Activated CD8-positive, alpha-beta T cell treated with anti-CD3 and anti-CD28 coated beads, Interleukin-2, amount 10 ng/mL, durations not matched to agents 7 days and 5 days (primary cell): Measurements from ENCODE around the gene PPP1R13B. TPM values are rescaled to one million over a fixed set of nuclear protein-coding genes. Genes with fewer than 3 reads are reported as not detected.
"Not testable (repeated sequence)": the region's sequence is repeated elsewhere in the genome, so short reads cannot be mapped to it uniquely, and the experiment has no call there.

Experiments used
- ATAC-seq: fragments of 150-1000 bp; cut with Tn5 transposase; one replicate; pipeline ENCODE4 v1.10.0; 2021; ENCODE audit warnings: moderate library complexity
- CTCF ChIA-PET: fragments of 350-600 bp; sonication (Branson Sonifier 250); formaldehyde crosslinking; loops from one replicate; lab custom pipeline; 2021; ENCODE audit warnings: antibody characterized with exemption; lab: Charles Lee
- POLR2A ChIA-PET: fragments of 350-600 bp; sonication (Branson Sonifier 250); formaldehyde crosslinking; loops from one replicate; lab custom pipeline; 2021; ENCODE audit warnings: antibody characterized with exemption; lab: Charles Lee
- DNase-seq: peaks from one replicate; pipeline ENCODE4 v3.0.0-alpha.2; 2020
- H3K27ac Mint-ChIP-seq: one replicate; pipeline ENCODE4 v1.8.0; 2021; ENCODE audit warnings: mild to moderate bottlenecking, mixed read lengths
- H3K27me3 Mint-ChIP-seq: one replicate; pipeline ENCODE4 v1.8.0; 2021; ENCODE audit warnings: low read depth, mixed read lengths
- H3K36me3 Mint-ChIP-seq: one replicate; pipeline ENCODE4 v1.8.0; 2021; ENCODE audit warnings: low read depth, mixed read lengths
- H3K4me1 Mint-ChIP-seq: one replicate; pipeline ENCODE4 v1.8.0; 2021; ENCODE audit warnings: low read depth, mixed read lengths
- H3K4me3 Mint-ChIP-seq: one replicate; pipeline ENCODE4 v1.8.0; 2021; ENCODE audit warnings: mild to moderate bottlenecking, mixed read lengths
- H3K9me3 Mint-ChIP-seq: one replicate; pipeline ENCODE4 v1.8.0; 2022; ENCODE audit warnings: mixed read lengths; ENCODE audit not compliant: insufficient read depth
- total RNA-seq, 2 experiments: library from RNA; stranded (reverse); gene quantifications; one replicate each; pipeline ENCODE4 v1.2.3, GENCODE V29; 2021

PPP1R13B gene, protein sequence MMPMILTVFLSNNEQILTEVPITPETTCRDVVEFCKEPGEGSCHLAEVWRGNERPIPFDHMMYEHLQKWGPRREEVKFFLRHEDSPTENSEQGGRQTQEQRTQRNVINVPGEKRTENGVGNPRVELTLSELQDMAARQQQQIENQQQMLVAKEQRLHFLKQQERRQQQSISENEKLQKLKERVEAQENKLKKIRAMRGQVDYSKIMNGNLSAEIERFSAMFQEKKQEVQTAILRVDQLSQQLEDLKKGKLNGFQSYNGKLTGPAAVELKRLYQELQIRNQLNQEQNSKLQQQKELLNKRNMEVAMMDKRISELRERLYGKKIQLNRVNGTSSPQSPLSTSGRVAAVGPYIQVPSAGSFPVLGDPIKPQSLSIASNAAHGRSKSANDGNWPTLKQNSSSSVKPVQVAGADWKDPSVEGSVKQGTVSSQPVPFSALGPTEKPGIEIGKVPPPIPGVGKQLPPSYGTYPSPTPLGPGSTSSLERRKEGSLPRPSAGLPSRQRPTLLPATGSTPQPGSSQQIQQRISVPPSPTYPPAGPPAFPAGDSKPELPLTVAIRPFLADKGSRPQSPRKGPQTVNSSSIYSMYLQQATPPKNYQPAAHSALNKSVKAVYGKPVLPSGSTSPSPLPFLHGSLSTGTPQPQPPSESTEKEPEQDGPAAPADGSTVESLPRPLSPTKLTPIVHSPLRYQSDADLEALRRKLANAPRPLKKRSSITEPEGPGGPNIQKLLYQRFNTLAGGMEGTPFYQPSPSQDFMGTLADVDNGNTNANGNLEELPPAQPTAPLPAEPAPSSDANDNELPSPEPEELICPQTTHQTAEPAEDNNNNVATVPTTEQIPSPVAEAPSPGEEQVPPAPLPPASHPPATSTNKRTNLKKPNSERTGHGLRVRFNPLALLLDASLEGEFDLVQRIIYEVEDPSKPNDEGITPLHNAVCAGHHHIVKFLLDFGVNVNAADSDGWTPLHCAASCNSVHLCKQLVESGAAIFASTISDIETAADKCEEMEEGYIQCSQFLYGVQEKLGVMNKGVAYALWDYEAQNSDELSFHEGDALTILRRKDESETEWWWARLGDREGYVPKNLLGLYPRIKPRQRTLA
- 10 to 100 TPM; 11.9 to 12.6 TPM for total RNA-seq

DNA sequence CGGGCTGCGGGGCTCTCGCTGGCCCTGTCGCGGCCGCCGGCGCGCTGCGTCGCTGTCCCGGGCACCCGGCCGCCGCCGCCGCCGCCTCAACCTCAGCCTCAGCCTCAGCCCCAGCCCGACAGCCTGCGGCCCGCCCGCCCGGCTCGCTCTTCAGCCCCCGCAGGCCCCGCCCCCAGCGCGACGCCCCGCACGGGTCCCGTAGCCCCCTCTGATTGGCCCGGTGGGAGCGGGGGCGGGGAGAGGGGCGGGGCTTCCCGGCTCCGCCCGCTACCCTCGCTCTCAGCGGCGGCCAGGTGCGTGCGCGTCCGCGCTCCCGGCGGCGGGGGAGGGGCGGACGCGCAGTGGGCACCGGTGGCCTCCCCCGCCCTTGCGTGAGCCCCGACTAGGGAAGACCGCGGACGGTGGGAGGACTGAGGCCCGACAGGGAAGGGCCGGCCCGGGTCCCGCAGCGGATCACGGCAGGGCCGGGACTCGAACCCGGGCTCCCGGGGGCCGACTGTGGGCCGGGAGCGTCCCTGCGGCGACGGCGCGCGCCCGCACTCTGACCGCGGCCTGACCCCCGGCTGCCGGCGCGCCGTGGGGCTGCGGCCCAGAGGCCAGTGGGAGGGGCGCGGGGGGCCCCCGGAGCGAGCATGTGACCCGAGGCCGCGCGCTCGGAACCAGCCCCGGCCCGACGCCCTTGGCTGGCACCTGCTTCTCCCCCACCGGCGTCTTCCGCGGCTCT is at the start of gene PPP1R13B:
Gene PPP1R13B, minus strand, starts transcription at position 125 of the 724 bp plus-strand sequence. CDS start 268 bp downstream, outside the sequence.
- POLR2A ChIA-PET = no interaction called here
- Mint-ChIP-seq H3K9me3 (no peaks in the 10 kb centered on the region), H3K36me3 (peaks cover 3% of the 10 kb centered on the region), H3K4me3 (peak within 1 kb of the TSS; percentile 78), H3K27ac (peak within 1 kb of the TSS; percentile 58), H3K4me1 (peaks cover 15% of the 10 kb centered on the region), H3K27me3 (peaks cover 25% of the 10 kb centered on the region)
- peak; percentile 97 for ATAC-seq
- CTCF ChIA-PET = no interaction called here
- DNase-seq = peak; percentile 93

DNA sequence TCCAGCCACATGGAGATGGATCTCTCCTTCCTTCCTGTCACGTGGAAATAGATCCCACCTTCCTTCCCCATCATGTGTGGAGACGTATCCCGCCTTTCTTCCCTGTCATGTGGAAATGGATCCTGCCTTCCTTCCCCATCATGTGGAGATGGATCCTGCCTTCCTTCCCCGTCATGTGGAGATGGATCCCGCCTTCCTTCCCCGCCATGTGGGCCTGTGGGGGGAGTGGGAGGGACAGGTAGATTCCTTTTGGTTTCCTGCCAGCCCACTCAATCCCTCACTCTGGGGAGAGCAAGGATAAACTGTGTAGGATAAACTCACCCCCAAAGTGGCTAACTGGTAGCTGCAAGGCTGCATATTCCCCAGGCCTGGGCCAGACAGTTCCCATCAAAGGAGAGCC is 49.2 kb upstream of the PPP1R13B start:
- Mint-ChIP-seq H3K27me3 (no peaks in the 10 kb centered on the region), H3K4me1 (peaks cover 3% of the 10 kb centered on the region), H3K36me3 (no peaks in the 10 kb centered on the region), H3K27ac (no peak overlapping the region), H3K4me3 (no peak overlapping the region), H3K9me3 (no peaks in the 10 kb centered on the region)
- no peak for ATAC-seq
- ChIA-PET POLR2A (no interaction called here), CTCF (no interaction called here)
- no peak for DNase-seq

DNA sequence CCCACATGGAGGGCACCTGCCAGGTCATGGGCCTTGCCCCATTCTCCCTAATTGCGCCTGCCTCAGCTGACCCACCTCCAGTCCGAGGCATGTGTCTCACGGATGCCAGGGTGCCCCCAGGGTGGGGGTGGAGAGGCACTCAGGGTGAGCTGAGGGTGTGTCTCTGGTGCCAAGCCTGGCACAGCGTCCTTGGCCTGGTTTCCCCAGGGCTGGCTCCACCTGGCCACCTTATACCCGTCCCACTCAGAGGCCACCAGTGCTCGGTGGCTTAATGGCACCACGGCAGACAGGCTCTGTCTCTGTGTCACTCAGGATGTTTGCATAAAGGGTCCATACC is 47.3 kb upstream of the PPP1R13B start:
- H3K36me3 Mint-ChIP-seq = no peaks in the 10 kb centered on the region
- CTCF ChIA-PET = no interaction called here
- no peak overlapping the region for H3K27ac Mint-ChIP-seq
- ATAC-seq (no peak), DNase-seq (no peak)
- no peaks in the 10 kb centered on the region for H3K4me1 Mint-ChIP-seq
- no peaks in the 10 kb centered on the region for H3K9me3 Mint-ChIP-seq
- H3K27me3 Mint-ChIP-seq = no peaks in the 10 kb centered on the region
- POLR2A ChIA-PET = no interaction called here
- no peak overlapping the region for H3K4me3 Mint-ChIP-seq

DNA sequence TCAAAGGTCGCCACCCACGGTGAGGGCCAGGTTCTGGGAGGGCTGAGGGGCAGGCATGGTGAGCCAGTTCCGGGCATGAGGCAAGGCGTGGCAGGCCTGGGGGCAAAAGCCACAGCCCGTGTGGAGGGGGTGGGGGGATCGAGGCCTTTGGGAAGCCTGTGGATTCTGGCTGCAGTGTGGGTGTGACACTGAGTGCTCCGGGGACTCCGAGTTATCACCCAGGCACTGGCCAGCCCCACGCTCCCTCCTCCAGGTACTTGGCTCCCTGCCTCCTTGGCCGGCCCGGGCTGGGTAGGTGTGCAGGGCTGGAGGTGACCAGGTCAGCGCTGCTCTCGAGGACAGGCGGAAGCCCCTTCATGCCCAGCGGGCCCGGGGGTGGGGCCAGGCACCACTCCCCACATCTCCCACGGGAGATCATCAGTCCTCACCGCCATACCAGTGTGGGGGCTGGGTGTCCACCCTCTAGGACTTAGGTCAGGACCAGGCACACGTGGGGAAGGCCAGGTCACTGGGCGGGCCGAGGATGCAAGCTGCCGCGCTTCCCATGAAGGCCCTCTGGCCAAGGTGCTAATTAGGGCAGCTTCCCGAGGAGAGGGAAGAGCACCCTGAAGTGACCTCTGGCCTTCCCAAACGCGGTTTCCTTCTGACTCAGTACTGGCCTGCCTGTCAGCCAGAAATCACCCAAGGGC is 46.8 kb upstream of the PPP1R13B start:
- CTCF ChIA-PET = no interaction called here
- H3K9me3 Mint-ChIP-seq = no peaks in the 10 kb centered on the region

DNA sequence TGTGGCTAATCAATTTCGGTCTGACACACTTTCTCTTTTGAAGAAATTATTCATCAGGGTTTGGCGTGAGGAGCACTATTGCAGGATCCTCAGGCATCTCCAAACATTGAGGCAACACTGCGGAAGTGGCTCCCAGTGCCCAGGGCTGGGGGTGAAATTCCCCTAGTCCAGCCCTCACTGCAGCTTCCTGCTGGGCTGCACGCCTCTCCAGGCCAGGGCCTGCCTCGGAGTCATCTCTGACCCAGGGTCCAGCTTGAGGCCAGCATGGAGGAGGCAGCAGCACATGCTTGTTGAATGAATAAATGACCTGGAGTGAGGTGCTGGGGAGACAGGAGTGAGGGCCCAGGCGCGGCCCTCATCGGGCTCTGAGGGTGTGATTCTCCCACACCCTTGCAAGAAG is 44.9 kb upstream of the PPP1R13B start:
- ChIA-PET CTCF (interaction anchor here (2.5 kb wide), 1 partner anchor 8 kb away, joined by 9 read pairs; no protein-coding TSS in a partner anchor), POLR2A (no interaction called here)
- no peak for DNase-seq
- no peaks in the 10 kb centered on the region for H3K9me3 Mint-ChIP-seq
- ATAC-seq = no peak
- no peaks in the 10 kb centered on the region for H3K4me1 Mint-ChIP-seq
- H3K36me3 Mint-ChIP-seq = no peaks in the 10 kb centered on the region
- no peak overlapping the region for H3K27ac Mint-ChIP-seq
- no peak overlapping the region for H3K4me3 Mint-ChIP-seq
- no peaks in the 10 kb centered on the region for H3K27me3 Mint-ChIP-seq

More for the DNA sequence above, 46.8 kb upstream of the PPP1R13B start:
- Mint-ChIP-seq H3K36me3 (no peaks in the 10 kb centered on the region), H3K4me3 (no peak overlapping the region), H3K27ac (no peak overlapping the region), H3K27me3 (no peaks in the 10 kb centered on the region), H3K4me1 (no peaks in the 10 kb centered on the region)
- ATAC-seq (no peak), DNase-seq (no peak)
- POLR2A ChIA-PET = no interaction called here

DNA sequence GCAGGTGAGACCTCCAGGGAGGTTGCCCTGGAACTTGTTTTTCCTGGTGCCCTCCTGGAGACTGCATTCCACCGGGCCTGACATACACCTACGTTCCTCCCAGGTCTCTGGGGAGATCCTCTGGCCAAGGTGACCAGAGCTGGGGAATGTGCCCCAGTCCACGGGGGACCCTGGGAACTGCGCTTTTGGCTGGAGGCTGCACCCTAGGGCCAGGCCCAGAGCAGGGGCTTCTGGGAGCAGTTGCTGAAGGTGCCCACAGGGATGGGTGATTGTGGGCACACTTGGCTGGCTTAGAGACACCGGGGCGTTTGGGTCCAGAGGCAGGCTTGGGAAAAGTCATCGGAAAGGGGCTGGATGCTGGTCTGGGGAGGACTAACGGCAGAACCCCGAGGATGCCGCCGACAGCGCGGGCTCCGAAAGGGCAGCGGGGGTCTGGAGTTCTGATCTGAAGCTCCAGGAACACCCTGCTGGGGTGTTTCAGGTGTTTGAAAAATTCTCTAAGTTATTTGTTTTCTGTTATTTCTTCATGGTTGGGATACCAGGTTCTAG is 44.4 kb upstream of the PPP1R13B start:
- Mint-ChIP-seq H3K4me1 (no peaks in the 10 kb centered on the region), H3K27me3 (no peaks in the 10 kb centered on the region), H3K36me3 (no peaks in the 10 kb centered on the region), H3K9me3 (no peaks in the 10 kb centered on the region), H3K4me3 (no peak overlapping the region), H3K27ac (no peak overlapping the region)
- ATAC-seq = no peak
- no peak for DNase-seq
- POLR2A ChIA-PET = no interaction called here
- CTCF ChIA-PET = interaction anchor here (2.5 kb wide), 1 partner anchor 9 kb away, joined by 9 read pairs; no protein-coding TSS in a partner anchor

DNA sequence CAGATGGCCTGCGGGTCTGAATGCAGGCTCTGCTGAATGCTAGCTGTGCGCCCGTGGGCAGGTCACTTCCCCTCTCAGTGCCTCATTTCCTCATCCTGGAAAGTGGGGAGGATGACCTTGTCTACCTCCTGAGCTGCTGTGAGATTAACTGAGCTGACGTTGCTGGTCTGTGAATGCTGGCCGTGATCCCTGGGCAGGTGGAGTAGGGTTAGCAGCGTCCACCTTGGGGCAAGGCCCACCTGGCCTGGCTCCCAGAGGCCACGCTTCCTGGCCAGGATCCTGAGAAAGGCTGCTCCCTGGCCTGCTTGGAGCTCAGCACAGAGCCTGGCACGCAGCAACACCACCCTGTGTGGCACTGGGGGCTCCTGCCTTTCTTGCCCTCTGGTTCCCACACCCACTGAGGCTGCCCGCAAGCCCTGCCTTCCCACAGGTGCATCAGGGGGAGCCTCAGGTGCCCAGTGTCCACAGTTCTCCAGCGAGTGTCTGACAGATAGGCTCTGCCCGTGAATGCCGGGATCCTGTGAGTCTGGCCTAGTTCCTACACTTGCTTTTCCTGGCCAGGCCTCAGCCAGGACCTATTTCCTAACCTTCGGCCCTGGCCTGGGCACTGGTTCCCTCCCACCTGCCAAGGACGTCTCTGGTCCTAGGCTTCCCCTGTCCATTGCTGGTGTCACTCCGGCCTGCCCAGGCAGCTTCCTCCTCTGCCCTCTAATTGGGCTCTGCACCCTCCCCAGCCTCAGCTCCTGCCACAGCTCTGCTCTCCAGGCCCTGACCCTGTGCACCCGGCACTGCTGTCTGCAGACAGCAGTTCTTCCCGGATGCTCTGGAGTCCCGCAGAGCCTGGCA is 43.7 kb upstream of the PPP1R13B start:
- DNase-seq (no peak), ATAC-seq (no peak)
- Mint-ChIP-seq H3K4me1 (no peaks in the 10 kb centered on the region), H3K9me3 (no peaks in the 10 kb centered on the region), H3K36me3 (no peaks in the 10 kb centered on the region), H3K4me3 (no peak overlapping the region), H3K27ac (no peak overlapping the region), H3K27me3 (no peaks in the 10 kb centered on the region)
- ChIA-PET POLR2A (no interaction called here), CTCF (interaction anchor here (2.5 kb wide), 1 partner anchor 10 kb away, joined by 9 read pairs; no protein-coding TSS in a partner anchor)

DNA sequence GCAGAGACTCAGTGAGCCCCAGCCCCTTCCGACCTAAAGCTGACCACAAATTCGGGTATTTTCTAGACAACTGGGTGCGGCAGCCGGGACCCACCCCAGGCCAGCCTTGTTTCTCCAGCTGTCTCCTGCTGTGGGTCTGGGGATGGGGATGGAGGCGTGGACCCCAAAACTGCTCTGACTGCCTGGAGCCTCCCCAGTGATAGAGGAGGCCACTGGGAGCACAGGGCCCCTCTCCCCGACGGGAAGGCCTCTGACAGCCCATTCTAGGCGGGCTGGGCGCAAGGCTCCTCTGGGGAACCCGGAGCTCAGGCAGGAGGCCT is 42.6 kb upstream of the PPP1R13B start:
- ChIA-PET CTCF (interaction anchor here (2.5 kb wide), 1 partner anchor 11 kb away, joined by 9 read pairs; no protein-coding TSS in a partner anchor), POLR2A (interaction anchor here (0.6 kb wide), 1 partner anchor 92 kb away, joined by 3 read pairs; no protein-coding TSS in a partner anchor)
- H3K27me3 Mint-ChIP-seq = no peaks in the 10 kb centered on the region
- no peak for ATAC-seq
- H3K27ac Mint-ChIP-seq = no peak overlapping the region
- no peak for DNase-seq
- H3K36me3 Mint-ChIP-seq = no peaks in the 10 kb centered on the region
- H3K4me1 Mint-ChIP-seq = no peaks in the 10 kb centered on the region
- no peaks in the 10 kb centered on the region for H3K9me3 Mint-ChIP-seq
- no peak overlapping the region for H3K4me3 Mint-ChIP-seq

DNA sequence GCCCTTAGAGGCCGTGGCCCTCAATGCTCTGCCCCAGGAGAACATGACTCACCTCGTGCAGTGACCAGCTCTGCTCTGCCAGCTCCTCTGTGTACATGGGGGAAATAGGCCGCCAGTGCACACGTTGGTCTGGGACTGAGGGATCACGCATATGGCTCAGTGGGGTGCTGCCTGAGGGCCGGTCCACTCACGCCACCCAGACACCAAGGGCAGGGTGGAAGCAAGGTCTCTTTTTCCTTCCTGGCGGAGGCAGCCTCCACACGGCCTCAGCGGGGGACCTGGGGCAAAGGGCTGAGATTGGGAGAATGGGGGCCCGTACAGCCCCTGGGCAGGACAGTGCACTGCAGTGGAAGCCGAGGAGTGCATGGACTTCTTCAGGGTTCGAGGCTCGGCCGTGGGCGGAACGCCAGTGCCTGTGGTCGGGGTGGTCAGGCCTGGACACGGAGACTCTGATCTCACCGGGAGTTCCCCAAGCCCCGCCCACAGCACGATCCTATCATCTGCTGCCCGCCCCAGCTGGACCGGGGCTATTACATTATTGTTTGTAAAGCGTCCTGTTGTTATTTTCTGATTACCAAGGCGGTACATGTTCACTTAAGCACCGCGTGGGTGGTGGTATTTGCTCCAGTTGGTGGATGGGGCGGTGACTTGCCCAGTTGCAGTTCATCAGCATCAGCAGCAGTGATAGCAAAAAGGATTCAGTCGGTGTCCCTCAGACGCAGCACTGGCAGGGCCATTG is 42.1 kb upstream of the PPP1R13B start:
- no peak for DNase-seq
- ChIA-PET POLR2A (no interaction called here), CTCF (no interaction called here)
- H3K9me3 Mint-ChIP-seq = no peaks in the 10 kb centered on the region
- H3K27ac Mint-ChIP-seq = no peak overlapping the region
- no peak overlapping the region for H3K4me3 Mint-ChIP-seq
- H3K36me3 Mint-ChIP-seq = no peaks in the 10 kb centered on the region
- H3K27me3 Mint-ChIP-seq = no peaks in the 10 kb centered on the region
- no peak for ATAC-seq
- no peaks in the 10 kb centered on the region for H3K4me1 Mint-ChIP-seq

DNA sequence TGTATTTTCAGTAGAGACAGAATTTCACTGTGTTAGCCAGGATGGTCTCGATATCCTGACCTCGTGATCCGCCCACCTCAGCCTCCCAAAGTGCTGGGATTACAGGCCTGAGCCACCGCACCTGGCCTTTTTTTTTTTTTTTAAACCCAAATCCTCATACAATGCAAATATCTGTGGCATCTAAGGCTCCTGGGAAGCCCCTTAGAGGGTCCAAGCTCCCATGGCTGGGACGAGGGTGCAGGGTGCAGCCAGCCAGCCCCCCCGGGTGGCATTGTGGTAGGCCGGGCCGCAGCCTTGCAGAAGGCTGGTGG is 41.6 kb upstream of the PPP1R13B start:
- DNase-seq, POLR2A ChIA-PET, H3K36me3 Mint-ChIP-seq, H3K4me1 Mint-ChIP-seq, H3K27ac Mint-ChIP-seq, CTCF ChIA-PET, H3K4me3 Mint-ChIP-seq, ATAC-seq, H3K27me3 Mint-ChIP-seq, H3K9me3 Mint-ChIP-seq: not testable (repeated sequence)
